A549 treated with RU486 at 1 μM for 4 hours (cell line): ENCODE data around the gene TGM1. TPM values are rescaled to one million over a fixed set of nuclear protein-coding genes. Genes with fewer than 3 reads are reported as not detected.

Experiments used
- total RNA-seq: library from RNA; stranded (reverse); fragments of 200-300 nt; extraction: Qiagen RNA extraction; gene quantifications from 5 replicates; pipeline ENCODE4 v1.2.3, GENCODE V29; 2022; ENCODE audit warnings: low read depth

The TGM1 gene
- total RNA-seq, result 0.53 to 1.1 TPM (median 1.0 TPM) in 5 replicates

DNA sequence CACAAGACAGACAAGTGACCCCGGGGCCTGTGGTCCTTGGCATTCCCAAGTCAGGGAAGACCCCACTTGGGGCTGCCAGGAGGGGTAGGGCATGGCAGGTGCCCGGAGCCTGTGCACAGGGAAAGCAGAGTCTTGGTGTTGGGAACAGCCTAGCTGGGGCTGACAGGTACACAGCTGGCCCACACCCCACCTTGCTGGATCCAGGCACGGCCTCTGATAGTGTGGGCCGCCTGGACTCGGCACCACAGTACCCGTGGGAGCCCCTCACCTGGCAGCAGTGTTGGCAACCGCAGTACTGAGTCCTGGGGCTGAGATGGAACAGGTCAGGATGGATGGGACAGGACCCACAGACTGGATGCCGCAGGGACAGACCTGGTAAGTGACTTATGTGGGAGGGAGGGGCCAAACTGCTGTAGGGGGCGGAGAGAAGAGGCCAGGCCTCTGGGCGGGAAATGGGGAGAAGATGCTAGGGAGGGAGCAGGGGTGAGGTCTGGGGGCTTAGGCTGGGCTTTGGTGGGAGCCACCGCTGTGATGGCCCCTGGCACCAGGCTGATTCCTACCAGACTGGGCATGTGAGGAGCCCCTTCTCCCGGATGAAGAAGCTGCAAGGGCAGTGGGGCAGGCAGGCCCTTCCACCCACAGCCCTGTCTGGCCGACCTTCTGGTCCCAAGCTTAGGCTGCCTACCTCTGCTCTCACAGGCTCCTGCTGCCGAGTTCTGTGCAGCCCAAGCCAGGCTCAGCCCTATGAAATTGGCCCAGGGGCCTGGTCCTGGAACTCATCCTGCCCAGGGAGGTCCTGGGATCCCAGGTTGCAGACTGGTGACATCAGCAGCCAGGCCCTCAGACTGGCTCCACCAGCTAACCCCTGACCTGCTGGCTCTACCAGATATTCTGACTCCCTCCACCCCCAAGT, at the start of gene TGM1:
Gene TGM1, minus strand, starts transcription at position 357 of the 913 bp plus-strand sequence. CDS start 825 bp downstream, outside the sequence.

DNA sequence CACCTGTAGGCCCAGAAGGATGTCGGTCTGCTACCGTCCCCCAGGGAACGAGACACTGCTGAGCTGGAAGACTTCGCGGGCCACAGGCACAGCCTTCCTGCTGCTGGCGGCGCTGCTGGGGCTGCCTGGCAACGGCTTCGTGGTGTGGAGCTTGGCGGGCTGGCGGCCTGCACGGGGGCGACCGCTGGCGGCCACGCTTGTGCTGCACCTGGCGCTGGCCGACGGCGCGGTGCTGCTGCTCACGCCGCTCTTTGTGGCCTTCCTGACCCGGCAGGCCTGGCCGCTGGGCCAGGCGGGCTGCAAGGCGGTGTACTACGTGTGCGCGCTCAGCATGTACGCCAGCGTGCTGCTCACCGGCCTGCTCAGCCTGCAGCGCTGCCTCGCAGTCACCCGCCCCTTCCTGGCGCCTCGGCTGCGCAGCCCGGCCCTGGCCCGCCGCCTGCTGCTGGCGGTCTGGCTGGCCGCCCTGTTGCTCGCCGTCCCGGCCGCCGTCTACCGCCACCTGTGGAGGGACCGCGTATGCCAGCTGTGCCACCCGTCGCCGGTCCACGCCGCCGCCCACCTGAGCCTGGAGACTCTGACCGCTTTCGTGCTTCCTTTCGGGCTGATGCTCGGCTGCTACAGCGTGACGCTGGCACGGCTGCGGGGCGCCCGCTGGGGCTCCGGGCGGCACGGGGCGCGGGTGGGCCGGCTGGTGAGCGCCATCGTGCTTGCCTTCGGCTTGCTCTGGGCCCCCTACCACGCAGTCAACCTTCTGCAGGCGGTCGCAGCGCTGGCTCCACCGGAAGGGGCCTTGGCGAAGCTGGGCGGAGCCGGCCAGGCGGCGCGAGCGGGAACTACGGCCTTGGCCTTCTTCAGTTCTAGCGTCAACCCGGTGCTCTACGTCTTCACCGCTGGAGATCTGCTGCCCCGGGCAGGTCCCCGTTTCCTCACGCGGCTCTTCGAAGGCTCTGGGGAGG, 47.9 kb upstream of the TGM1 start, which contains the start of gene LTB4R:
Gene LTB4R, plus strand, starts transcription at position 857 of the 959 bp plus-strand sequence. CDS start 4,150 bp downstream, outside the sequence.

DNA sequence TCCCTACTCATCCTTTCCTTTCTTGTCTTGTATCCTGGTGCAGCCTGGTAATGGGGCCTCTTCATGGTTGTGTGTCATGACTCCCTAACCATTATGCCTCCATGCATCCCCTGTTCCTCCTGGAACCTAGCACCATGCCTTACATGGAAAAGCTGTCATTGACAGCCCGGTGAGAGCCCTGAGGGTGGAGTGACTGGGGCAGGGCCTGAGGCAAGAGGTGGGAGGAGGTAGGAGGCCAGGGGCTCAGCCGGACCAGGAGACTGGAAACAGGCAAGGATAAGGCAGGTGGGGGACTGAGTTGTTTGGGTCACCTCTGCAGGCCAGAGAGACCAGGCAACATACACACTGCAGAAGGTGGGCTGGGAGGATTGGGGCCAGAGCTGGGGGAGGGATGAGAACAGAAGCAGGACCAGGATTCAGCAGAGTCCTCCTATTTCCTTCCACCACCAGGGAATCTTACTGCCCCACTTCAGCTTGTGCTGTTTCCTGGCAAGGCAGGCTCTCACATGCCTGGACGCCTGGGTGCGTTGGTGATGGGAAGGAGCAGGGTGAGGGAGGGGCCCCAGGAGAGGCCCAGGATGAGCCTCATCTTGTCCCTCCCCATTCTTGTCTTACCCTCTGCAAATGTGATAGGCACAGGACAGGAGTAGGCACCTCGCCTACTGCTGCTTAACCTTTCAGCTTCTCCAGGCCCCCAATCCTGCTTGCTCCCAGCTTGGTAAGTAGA, 46.7 kb upstream of the TGM1 start, which contains the start of gene LTB4R2:
Gene LTB4R2, plus strand, starts transcription at position 603 of the 727 bp plus-strand sequence. CDS start 525 bp downstream, outside the sequence.

GRCh38 chr14:24307575-24308341, 44.8 kb upstream of the TGM1 start, which contains the start of gene CIDEB:
CIDEB (minus strand) TSS chr14:24307977; CDS start chr14:24307858, 119 bp downstream.

DNA sequence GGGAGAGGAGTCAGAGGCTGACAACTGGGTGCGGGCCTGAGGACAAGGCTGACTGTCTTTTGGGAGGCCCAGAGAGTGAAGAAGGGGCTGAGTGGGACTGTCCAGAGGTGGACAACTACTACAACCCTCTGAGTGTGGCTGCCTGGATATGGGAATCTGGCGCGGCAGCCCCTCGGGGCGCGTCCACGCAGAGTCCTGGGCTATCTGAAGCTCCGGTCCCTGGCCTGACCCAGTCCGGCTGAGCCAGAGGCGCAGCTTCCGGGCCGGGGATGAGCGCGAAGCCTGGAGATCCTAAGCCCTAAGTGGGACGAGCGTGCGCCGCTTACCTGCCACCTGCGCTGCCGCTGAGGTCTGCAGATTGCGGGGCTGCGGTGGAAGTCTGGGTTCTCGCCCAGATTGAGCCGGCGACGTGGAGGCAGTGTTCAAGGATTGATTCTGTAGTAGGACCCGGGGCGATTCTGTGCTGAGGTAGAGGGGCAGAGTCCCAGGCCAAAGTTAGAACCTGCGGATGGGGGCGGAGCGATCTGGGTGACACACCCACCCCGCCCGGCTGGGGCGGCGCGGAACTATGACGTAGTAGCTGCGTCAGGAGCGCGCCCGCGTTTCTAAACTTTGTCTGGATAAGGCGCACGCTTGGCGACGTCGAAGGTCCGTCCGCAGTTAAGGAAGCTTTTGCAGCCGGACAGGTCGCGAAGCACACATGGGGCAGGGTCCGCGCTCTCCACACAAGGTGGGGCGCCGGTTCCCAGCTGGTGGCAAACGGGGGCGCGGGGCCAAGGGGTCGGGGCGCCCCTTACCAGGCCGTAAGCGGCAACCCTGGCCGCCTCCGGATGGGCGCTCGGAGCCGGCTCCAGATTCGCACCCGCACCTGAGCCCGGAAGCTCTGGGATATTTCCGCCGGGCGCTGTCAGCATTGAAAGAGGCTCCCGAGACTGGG, 36.5 kb upstream of the TGM1 start, which contains the start of the genes DHRS1 and NOP9:
Gene DHRS1, minus strand, starts transcription at position 526 of the 937 bp plus-strand sequence. CDS start 674 bp downstream, outside the sequence.
Gene NOP9, plus strand, starts transcription at position 596 of the 937 bp plus-strand sequence. Its CDS starts 105 bp downstream, at position 701.

DNA sequence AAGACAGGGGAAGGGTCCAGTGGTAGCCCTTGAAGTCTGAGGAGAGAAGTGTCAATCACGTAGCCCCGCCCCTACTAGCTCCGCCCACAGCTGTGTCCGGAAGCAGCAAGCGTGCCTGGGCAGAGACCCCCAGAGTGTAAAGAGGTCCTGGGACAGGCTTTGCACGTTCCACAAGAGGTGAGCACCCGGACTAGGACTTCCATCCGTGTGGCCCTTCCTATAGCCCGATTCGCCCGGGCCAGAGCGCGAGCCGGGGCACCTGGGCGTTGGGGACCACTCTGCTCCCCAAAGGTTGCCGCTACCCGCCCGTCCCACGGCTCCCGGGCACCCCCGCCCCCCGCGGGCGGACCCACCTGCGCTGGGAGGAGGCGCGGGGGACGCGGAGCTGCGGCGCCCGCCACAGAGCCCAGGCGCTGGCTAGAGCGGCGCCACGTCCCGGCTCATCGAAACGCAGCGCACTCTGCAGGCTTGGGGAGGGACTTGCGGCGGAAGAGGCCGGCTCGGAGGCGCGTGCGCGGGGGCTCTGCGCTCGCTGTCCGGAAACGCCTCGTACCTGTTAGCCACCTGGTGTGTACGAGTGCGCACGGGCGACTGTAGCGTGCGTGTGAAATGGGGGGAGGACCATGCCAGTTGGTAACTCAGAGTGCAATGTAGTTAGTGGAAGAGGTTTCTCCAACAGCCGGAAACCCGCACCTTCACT, 8.3 kb upstream of the TGM1 start, which contains the start of gene RABGGTA:
Gene RABGGTA, minus strand, starts transcription at position 464 of the 700 bp plus-strand sequence. CDS start 482 bp downstream, outside the sequence.

GRCh38 chr14:24232645-24233537, 30.1 kb downstream of the TGM1 start, which contains the start of gene GMPR2:
GMPR2 (plus strand) TSS chr14:24232929; CDS start chr14:24233254, 325 bp downstream.

DNA sequence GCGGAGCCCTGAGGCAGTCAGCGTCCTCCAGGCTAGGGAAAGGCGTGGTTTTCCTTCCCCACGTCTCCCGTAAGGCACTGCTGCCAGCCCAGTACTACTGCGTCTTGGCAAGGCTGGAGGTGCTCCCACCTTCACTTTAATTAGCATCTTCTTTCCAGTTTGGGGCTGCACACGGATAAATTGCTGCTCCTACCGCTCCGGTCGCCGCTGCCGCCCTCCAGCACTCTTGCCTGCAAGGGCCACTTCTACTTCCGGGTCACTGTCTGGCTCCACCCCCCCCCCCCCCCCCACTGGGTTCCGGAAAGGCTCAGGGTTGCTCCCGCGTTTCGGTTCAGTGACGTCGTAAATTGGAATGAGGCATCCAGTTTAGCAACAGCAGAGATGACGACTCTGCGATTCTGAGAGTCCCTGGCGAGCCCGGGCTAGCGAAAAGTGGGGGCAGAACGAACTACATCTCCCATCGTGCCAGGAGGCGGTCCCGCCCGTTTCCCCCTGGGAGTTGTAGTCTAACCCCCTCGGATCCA, 30.8 kb downstream of the TGM1 start, which contains the start of gene NEDD8:
Gene NEDD8, minus strand, starts transcription at position 247 of the 524 bp plus-strand sequence. Its CDS starts 100 bp downstream, at position 147.

GRCh38 chr14:24215495-24216344, 47.3 kb downstream of the TGM1 start, which contains the start of gene MDP1:
MDP1 (minus strand) TSS chr14:24216066; CDS start chr14:24215955, 111 bp downstream.

DNA sequence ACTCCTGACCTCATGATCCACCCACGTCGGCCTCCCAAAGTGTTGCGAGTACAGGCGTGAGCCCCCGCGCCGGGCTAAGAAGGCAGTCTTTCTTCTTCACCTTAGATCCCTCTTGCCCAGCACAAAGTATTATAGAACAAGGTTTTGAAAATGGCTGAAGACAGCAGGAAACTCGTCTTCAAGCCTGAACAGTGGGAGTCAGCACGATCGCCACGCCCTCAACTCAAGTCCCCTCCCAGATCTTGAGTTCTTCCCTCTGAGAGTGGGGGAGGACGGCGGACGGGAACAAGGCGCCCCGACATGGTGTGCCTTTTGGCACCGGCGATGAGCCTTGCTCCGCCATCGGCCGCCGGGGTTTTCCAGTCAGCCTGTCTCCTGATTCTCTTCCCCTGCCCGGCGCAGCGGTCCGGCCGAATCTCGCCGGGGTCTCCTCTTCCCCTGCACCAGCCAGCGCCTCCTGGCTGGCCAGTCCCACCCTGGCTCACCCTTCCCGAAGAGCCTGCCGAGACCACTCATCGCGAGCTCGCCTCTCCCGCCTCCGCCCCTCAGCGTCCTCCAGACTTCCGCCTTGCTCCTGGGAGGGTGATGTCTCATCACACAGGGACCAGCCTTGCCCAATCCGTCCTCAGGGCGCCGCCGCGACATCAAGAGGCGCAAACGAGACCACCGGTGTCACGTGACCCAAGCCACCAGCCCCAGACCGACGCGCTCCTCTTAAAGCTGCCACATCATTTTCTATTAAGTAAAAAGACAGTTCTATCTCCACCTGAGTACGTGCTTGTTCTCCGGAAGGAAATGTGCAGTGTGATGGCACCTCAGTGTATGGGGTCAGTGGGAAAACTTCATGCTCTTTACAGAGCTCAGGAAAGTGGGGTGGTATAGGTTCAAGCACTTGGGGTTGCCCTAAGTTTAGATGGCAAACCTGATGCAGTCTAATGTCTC, 49.8 kb downstream of the TGM1 start, which contains the start of gene CHMP4A:
Gene CHMP4A, minus strand, starts transcription at position 565 of the 942 bp plus-strand sequence. Its CDS starts 49 bp downstream, at position 516.

